ENCODE results near the gene SLC36A1. TPM values are rescaled to one million over a fixed set of nuclear protein-coding genes. Genes with fewer than 3 reads are reported as not detected.

SLC36A1 gene
- total RNA-seq, 1 experiment from 2014 or later, result 15.0 TPM

GRCh38 chr5:151492729-151493128 lies 45.3 kb downstream of the SLC36A1 start:
- H3K9me3 Mint-ChIP-seq, result peaks cover 3 to 6% of the 10 kb centered on the region in 2 experiments; a peak in 4 of 5 replicates
- H2BK12ac ChIP-seq (ENCODE audit: insufficient read length, low read depth, low read length), result no peak overlapping the region
- H4K20me1 ChIP-seq (ENCODE audit: control insufficient read depth, insufficient read depth, insufficient read length), result no peaks in the 10 kb centered on the region
- no peak overlapping the region for H2AFZ ChIP-seq (ENCODE audit: low read length)
- H3K27me3 Mint-ChIP-seq (ENCODE audit: low read depth), result no peaks in the 10 kb centered on the region
- no peak overlapping the region for H2AK5ac ChIP-seq (ENCODE audit: insufficient read length, low read length)
- H3K18ac ChIP-seq (ENCODE audit: insufficient read length, low read depth, low read length), result no peak overlapping the region
- TF ChIP-seq, protein P1, sequence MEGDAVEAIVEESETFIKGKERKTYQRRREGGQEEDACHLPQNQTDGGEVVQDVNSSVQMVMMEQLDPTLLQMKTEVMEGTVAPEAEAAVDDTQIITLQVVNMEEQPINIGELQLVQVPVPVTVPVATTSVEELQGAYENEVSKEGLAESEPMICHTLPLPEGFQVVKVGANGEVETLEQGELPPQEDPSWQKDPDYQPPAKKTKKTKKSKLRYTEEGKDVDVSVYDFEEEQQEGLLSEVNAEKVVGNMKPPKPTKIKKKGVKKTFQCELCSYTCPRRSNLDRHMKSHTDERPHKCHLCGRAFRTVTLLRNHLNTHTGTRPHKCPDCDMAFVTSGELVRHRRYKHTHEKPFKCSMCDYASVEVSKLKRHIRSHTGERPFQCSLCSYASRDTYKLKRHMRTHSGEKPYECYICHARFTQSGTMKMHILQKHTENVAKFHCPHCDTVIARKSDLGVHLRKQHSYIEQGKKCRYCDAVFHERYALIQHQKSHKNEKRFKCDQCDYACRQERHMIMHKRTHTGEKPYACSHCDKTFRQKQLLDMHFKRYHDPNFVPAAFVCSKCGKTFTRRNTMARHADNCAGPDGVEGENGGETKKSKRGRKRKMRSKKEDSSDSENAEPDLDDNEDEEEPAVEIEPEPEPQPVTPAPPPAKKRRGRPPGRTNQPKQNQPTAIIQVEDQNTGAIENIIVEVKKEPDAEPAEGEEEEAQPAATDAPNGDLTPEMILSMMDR (conservative IDR thresholded peaks at IDR 0.05), result no peak
- no peak overlapping the region for H3K23ac ChIP-seq (ENCODE audit: insufficient read length, low read depth, low read length)
- H3K4me3 Mint-ChIP-seq, result no peak overlapping the region
- H3K79me1 ChIP-seq (ENCODE audit: insufficient read depth, low read depth, low read length, poor library complexity, severe bottlenecking), result no peaks in the 10 kb centered on the region
- H4K91ac ChIP-seq (ENCODE audit: insufficient read length, low read depth, low read length), result no peak overlapping the region
- no peak overlapping the region for H3K9ac ChIP-seq (ENCODE audit: extremely low read depth, insufficient read length, low read length)
- H3K9me3 ChIP-seq (ENCODE audit: control insufficient read depth, low read depth, low read length), result no peaks in the 10 kb centered on the region
- no CpG with 5 or more reads among the region's 5 CpGs for WGBS (ENCODE audit: extremely low coverage, insufficient read length, low lambda C conversion rate)
- H3K79me2 ChIP-seq (ENCODE audit: insufficient read depth, low read length), result no peaks in the 10 kb centered on the region
- no peak overlapping the region for H2BK15ac ChIP-seq (ENCODE audit: low read depth, low read length)
- no peak overlapping the region for H4K5ac ChIP-seq (ENCODE audit: insufficient read length, low read depth, low read length)
- no peaks in the 10 kb centered on the region for H3K27me3 ChIP-seq (ENCODE audit: insufficient read depth, low read length)
- no peak overlapping the region for H3K56ac ChIP-seq (ENCODE audit: insufficient read length, low read depth, low read length)
- no peak overlapping the region for H3K14ac ChIP-seq (ENCODE audit: insufficient read depth, low read length)
- DNase-seq, result no peak
- no peak overlapping the region for H2BK120ac ChIP-seq (ENCODE audit: low read depth, low read length, poor library complexity, severe bottlenecking)
- H3K4me1 ChIP-seq (ENCODE audit: insufficient read depth, low read length), result peaks cover 2% of the 10 kb centered on the region; the same call in 1 of the 2 replicates
- no peak overlapping the region for H3T11ph ChIP-seq (ENCODE audit: low read length)
- no peak overlapping the region for H3K4ac ChIP-seq (ENCODE audit: low read depth, low read length)
- no peak overlapping the region for H3K27ac ChIP-seq (ENCODE audit: insufficient read length, low read depth, low read length)
- H3K27ac Mint-ChIP-seq, result peak overlapping the region in 2 of 3 experiments; percentile 34 to 41; a peak in 2 of 7 replicates
- peaks cover 28 to 30% of the 10 kb centered on the region in 2 experiments for H3K4me1 Mint-ChIP-seq
- H4K8ac ChIP-seq (replicated peaks; ENCODE audit: insufficient read length, low read depth, low read length), result no peak overlapping the region
- H3K4me2 ChIP-seq (ENCODE audit: insufficient read depth, insufficient read length, low read length), result no peak overlapping the region
- peaks cover 4 to 33% (median 31%) of the 10 kb centered on the region in 3 experiments for H3K36me3 Mint-ChIP-seq (ENCODE audit: insufficient read depth in 1 of 3, low read depth in 3 of 3)
- no peak overlapping the region for H2BK5ac ChIP-seq (ENCODE audit: insufficient read length, low read length)
- no peaks in the 10 kb centered on the region for H3K23me2 ChIP-seq (ENCODE audit: insufficient read length, low read depth, low read length, poor library complexity, severe bottlenecking)
- no peak overlapping the region for H2BK20ac ChIP-seq (ENCODE audit: low read depth, low read length, poor library complexity, severe bottlenecking)

Data from H9 (cell line).